ENCODE data around the gene BTBD2.

BTBD2 gene

DNA sequence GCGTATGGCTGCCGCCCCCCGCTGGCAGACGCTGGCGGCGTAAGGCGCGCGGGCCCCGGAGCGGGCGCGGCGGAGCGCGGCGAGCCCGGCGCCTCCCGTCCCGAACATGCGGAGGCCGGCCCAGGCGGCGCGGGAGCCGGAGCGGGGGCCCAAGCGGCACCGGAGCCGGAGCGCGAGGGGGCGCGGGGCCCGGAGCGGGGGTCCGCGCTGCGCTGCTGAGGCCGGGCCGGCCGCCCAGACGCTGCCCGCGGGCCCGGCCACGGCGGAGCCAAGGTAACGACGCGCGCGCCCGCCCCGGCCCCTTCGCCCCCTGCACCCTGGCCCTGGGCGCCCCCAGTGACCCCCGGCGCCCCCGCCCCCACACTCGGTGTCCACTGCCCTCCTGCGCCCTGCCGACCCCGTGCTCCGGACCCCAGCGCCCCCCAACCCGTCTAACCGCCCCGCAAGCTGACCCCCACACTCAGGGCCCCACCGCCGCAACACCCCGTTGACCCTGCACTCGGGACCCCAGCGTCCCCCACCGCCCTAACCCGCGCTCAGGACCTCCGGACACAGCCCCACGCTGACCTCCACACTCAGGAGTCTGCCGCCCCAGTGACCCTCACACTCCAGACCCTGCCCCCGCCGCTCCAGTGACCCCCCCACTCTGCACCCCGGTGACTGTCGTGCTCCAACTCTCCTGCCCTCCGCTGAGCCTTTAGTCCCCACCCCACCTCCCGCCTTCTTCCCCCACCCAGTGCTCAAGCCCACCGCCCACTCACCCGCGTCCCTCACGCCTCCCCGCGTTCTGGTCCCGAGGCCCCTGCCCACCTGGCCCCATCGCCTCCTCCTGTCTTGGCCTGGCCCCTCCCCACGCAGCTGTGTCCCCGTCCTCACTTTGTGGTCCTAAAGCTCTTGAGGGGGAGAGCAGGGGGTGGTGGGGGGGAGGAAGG is 74.1 kb downstream of the BTBD2 start, which contains the start of gene CSNK1G2:
Gene CSNK1G2, plus strand, starts transcription at position 27 of the 932 bp plus-strand sequence. CDS start 28,601 bp downstream, outside the sequence.
- no peak for DNase-seq (ENCODE audit: low read depth)

DNA sequence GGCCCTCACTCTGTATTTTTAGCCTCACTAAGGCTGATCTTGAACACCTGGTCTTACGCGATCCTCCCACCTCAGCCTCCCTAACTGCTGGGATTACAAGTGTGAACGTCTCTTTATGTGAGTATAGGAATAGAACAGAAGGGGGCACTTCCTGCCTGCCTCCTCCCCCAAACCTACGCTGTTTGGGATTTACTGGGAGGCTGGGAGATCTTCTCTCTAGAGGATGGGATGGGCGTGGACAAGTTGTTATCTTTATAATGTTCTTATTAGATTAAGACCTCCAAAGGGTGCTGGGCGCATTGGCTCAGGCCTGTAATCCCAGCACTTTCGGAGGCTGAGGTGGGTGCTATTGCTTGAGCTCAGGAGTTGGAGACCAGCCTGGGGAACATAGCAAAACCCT is 77.4 kb downstream of the BTBD2 start:
- DNase-seq (ENCODE audit: low read depth) = no peak

DNA sequence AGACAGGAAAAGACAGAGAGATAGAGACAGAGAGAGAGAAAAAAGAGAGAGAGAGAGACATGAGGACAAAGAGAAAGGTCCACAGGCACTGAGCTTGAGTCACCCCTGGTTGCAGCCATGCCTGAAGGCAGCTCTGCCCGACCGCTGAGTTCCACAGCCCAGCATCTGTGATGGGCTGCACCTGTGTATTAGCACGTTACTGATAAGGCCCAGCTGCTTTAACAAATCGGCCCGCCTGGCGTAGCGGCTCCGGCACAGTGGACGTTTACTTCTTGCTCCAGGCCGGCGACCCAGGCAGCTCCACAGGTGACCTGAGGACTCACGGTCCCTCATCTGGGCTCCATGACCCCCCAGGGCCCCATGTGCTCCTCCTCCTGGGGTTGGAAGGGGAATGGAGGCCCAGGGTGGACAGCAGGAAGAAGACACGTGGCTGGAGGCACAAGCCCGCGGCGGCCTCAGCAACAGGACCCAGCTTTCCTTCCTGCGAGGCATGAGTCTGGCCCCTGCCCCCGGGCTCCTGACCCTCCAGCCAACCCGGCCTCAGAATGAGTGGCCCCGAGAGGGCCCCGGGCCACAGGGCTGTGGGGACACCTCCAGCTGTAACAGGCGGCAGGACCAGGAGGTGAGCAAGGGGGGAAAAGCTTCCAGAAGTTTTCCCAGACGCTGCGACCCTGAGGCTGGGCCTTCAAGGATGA is 78.5 kb downstream of the BTBD2 start:
- no peak for DNase-seq (ENCODE audit: low read depth)

DNA sequence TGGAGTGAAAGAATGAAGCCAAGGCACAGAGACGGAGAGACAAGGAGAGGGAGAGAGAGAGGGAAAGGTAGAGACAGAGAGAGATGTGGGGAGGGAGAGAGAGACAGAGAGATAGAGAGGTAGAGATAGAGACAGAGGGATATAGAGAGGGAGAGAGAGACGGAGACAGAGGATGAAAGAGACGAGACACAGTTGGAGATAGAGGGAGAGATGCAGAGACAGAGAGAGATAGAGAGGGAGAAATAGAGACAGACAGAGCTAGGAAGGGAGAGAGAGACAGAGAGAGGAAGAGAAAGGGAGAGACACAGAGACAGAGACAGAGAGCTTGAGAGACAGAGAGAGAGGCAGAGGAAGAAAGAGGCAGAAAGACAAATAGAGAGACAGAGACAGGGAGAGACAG is 79.1 kb downstream of the BTBD2 start:
- DNase-seq (ENCODE audit: low read depth) = no peak

DNA sequence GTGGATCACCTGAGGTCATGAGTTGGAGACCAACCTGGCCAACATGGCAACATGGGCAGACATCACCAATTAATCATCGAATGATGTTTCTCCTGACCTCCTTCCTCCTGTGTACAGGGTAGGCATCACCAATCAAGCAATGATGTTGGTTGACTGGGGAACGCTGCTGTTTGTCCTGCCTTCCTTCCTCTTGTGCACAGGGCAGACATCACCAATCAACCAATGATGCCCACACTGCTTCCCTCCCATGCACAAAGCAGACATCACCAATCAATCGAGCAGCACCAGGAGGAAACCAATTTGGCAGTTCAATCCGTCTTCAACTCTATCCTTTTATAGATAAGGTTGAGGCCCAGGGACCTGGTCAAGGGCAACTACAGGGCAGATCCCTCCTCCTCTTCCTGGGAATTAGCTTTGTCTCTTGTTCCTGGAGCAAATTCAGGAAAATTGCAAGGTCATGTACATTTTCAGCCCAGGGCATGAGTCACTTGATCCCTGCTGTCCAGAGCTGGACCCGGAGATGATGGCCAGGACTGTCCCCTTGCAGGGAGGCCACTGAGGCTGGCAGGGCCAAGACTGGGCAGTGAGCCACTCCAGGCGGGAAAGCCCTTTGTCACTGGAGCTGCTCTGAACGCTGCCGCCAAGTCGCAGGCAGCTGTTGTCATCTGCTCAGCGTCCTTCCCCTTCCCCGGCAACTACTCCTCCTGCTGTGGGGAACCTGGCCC is 79.9 kb downstream of the BTBD2 start:
- DNase-seq (ENCODE audit: low read depth) = peak; percentile 61
